ENCODE results near the gene PHTF1. TPM values are rescaled to one million over a fixed set of nuclear protein-coding genes. Genes with fewer than 3 reads are reported as not detected.

The PHTF1 gene
- total RNA-seq, 1 donor from 2014 or later = 35.4 TPM

- no peak for DNase-seq (ENCODE audit: low spot score)
- Mint-ChIP-seq H3K27me3 (ENCODE audit: unreplicated experiment) (peaks cover 1% of the 10 kb centered on the region), H3K4me3 (ENCODE audit: unreplicated experiment) (no peak overlapping the region), H3K4me1 (ENCODE audit: unreplicated experiment) (no peaks in the 10 kb centered on the region), H3K9me3 (ENCODE audit: unreplicated experiment) (peaks cover 6% of the 10 kb centered on the region), H3K27ac (ENCODE audit: unreplicated experiment) (peak overlapping the region; percentile 22), H3K36me3 (ENCODE audit: low read depth, unreplicated experiment) (peaks cover 31% of the 10 kb centered on the region)
- no peak for TF ChIP-seq CTCF (IDR thresholded peaks at IDR 0.05; ENCODE audit: unreplicated experiment)
Measured at GRCh38 chr1:113714606-113715269, 44.5 kb downstream of the PHTF1 start.

- Mint-ChIP-seq H3K27me3 (ENCODE audit: unreplicated experiment) (no peaks in the 10 kb centered on the region), H3K4me3 (ENCODE audit: unreplicated experiment) (peak overlapping the region; percentile 52), H3K27ac (ENCODE audit: unreplicated experiment) (peak overlapping the region; percentile 93), H3K4me1 (ENCODE audit: unreplicated experiment) (peaks cover 5% of the 10 kb centered on the region), H3K36me3 (ENCODE audit: low read depth, unreplicated experiment) (peaks cover 33% of the 10 kb centered on the region), H3K9me3 (ENCODE audit: unreplicated experiment) (no peaks in the 10 kb centered on the region)
- no peak for DNase-seq (ENCODE audit: low spot score)
- no peak for TF ChIP-seq CTCF (IDR thresholded peaks at IDR 0.05; ENCODE audit: unreplicated experiment)
Measured at GRCh38 chr1:113701429-113701828, 57.9 kb downstream of the PHTF1 start.

GRCh38 chr1:113694910-113695309 is 64.4 kb downstream of the PHTF1 start:
- TF ChIP-seq CTCF (IDR thresholded peaks at IDR 0.05; ENCODE audit: unreplicated experiment) = no peak
- Mint-ChIP-seq H3K4me1 (ENCODE audit: unreplicated experiment) (no peaks in the 10 kb centered on the region), H3K9me3 (ENCODE audit: unreplicated experiment) (peaks cover 5% of the 10 kb centered on the region), H3K4me3 (ENCODE audit: unreplicated experiment) (peak overlapping the region; percentile 74), H3K27ac (ENCODE audit: unreplicated experiment) (no peak overlapping the region), H3K27me3 (ENCODE audit: unreplicated experiment) (peaks cover 2% of the 10 kb centered on the region), H3K36me3 (ENCODE audit: low read depth, unreplicated experiment) (peaks cover 53% of the 10 kb centered on the region)
- DNase-seq (ENCODE audit: low spot score) = no peak

- H3K9me3 Mint-ChIP-seq (ENCODE audit: unreplicated experiment) = peaks cover 5% of the 10 kb centered on the region
- peaks cover 2% of the 10 kb centered on the region for H3K27me3 Mint-ChIP-seq (ENCODE audit: unreplicated experiment)
- H3K4me1 Mint-ChIP-seq (ENCODE audit: unreplicated experiment) = no peaks in the 10 kb centered on the region
- no peak for DNase-seq (ENCODE audit: low spot score)
- no peak overlapping the region for H3K27ac Mint-ChIP-seq (ENCODE audit: unreplicated experiment)
- H3K4me3 Mint-ChIP-seq (ENCODE audit: unreplicated experiment) = peak overlapping the region; percentile 16
- peaks cover 54% of the 10 kb centered on the region for H3K36me3 Mint-ChIP-seq (ENCODE audit: low read depth, unreplicated experiment)
- TF ChIP-seq CTCF (IDR thresholded peaks at IDR 0.05; ENCODE audit: unreplicated experiment) = no peak
Measured at GRCh38 chr1:113692824-113693431, 66.4 kb downstream of the PHTF1 start.

GRCh38 chr1:113692342-113692741 is 66.9 kb downstream of the PHTF1 start:
- Mint-ChIP-seq H3K4me1 (ENCODE audit: unreplicated experiment) (no peaks in the 10 kb centered on the region), H3K36me3 (ENCODE audit: low read depth, unreplicated experiment) (peaks cover 48% of the 10 kb centered on the region), H3K27me3 (ENCODE audit: unreplicated experiment) (peaks cover 2% of the 10 kb centered on the region), H3K27ac (ENCODE audit: unreplicated experiment) (no peak overlapping the region), H3K4me3 (ENCODE audit: unreplicated experiment) (peak overlapping the region; percentile 16), H3K9me3 (ENCODE audit: unreplicated experiment) (peaks cover 5% of the 10 kb centered on the region)
- no peak for DNase-seq (ENCODE audit: low spot score)
- TF ChIP-seq CTCF (IDR thresholded peaks at IDR 0.05; ENCODE audit: unreplicated experiment) = no peak
